GM12878 (cell line): ENCODE results near the gene BIK. TPM values are rescaled to one million over a fixed set of nuclear protein-coding genes. Genes with fewer than 3 reads are reported as not detected.

Source experiments
- ATAC-seq: fragments of 200-7000 bp; cut with Tn5 transposase; 3 replicates; pipeline ENCODE4 v1.9.1; 2020; ENCODE audit warnings: mild to moderate bottlenecking, moderate library complexity
- BruUV-seq: library from RNA; stranded (reverse); fragments of 400-500 nt; replicated peaks from 2 replicates; lab custom pipeline; 2021; lab: Mats Ljungman, UMichigan
- CTCF ChIA-PET: fragments of 300-600 bp; sonication (Branson Sonifier 250); formaldehyde crosslinking; extraction: SDS; loops from one replicate; lab custom pipeline; 2021; ENCODE audit warnings: inconsistent platforms; lab: Yijun Ruan, JAX
- POLR2A ChIA-PET: fragments of 350-600 bp; formaldehyde crosslinking; extraction: SDS; loops from one replicate; lab custom pipeline; 2021; ENCODE audit warnings: inconsistent platforms; lab: Charles Lee
- RAD21 ChIA-PET: fragments of 300-600 bp; sonication (Branson Sonifier 250); formaldehyde crosslinking; loops from one replicate; lab custom pipeline; 2023; ENCODE audit warnings: antibody characterized with exemption; ENCODE audit not compliant: unreplicated experiment; lab: Charles Lee
- SMC1A ChIA-PET: fragments of 300-600 bp; sonication (Branson Sonifier 250); formaldehyde crosslinking; loops from one replicate; lab custom pipeline; 2023; ENCODE audit not compliant: unreplicated experiment, uncharacterized antibody; lab: Charles Lee
- DNase-seq: peaks from one replicate; pipeline ENCODE4 v3.0.0-alpha.2; 2011; ENCODE audit warnings: low read depth, low spot score
- FAIRE-seq: peaks from 3 replicates; lab custom pipeline; 2011; peaks lifted over from hg19 to GRCh38; lab: Jason Lieb, UNC
- H2AFZ ChIP-seq: 2 replicates; pipeline ENCODE4 v1.6.0; 2011; ENCODE audit warnings: low read depth, low read length, control low read depth; ENCODE audit not compliant: control insufficient read depth
- H3K27ac ChIP-seq: 2 replicates; pipeline ENCODE4 v1.5.1; 2011; ENCODE audit warnings: control low read depth; ENCODE audit not compliant: control insufficient read depth, insufficient read depth
- H3K27me3 ChIP-seq, 2 experiments: replicated peaks in 1 of 2; 2 replicates each; pipeline versions ENCODE4 v1.6.0 to v1.6.1; 2011; ENCODE audit warnings: low read length in 1 of 2; ENCODE audit not compliant: control insufficient read depth in 2 of 2, insufficient read depth in 2 of 2
- H3K36me3 ChIP-seq, 2 experiments: 2 replicates each; pipeline ENCODE4 v1.5.1; 2011; ENCODE audit warnings: low read length in 1 of 2; ENCODE audit not compliant: control insufficient read depth in 2 of 2, insufficient read depth in 2 of 2
- H3K4me1 ChIP-seq: 2 replicates; pipeline ENCODE4 v1.6.1; 2011; ENCODE audit warnings: mild to moderate bottlenecking, low read length, moderate library complexity, mixed read lengths; ENCODE audit not compliant: control insufficient read depth, insufficient read depth
- H3K4me2 ChIP-seq: 2 replicates; pipeline ENCODE4 v1.6.0; 2011; ENCODE audit warnings: control low read depth; ENCODE audit not compliant: control insufficient read depth, insufficient read depth
- H3K4me3 ChIP-seq: fragments of 200-600 bp; sonication (generic); 2 replicates; pipeline ENCODE4 v1.5.1; 2016
- H3K79me2 ChIP-seq: 2 replicates; pipeline ENCODE4 v1.6.0; 2011; ENCODE audit warnings: low read length; ENCODE audit not compliant: control insufficient read depth, insufficient read depth
- H3K9ac ChIP-seq: 2 replicates; pipeline ENCODE4 v1.8.0; 2011; ENCODE audit warnings: low read length, control low read depth, mixed read lengths; ENCODE audit not compliant: control insufficient read depth, insufficient read depth
- H3K9me3 ChIP-seq: replicated peaks from 3 replicates; pipeline ENCODE4 v1.5.1; 2011; ENCODE audit warnings: mild to moderate bottlenecking, low read length; ENCODE audit not compliant: control insufficient read depth, insufficient read depth
- H4K20me1 ChIP-seq: 2 replicates; pipeline ENCODE4 v1.6.0; 2011; ENCODE audit not compliant: control insufficient read depth, insufficient read depth
- BRCA1 ChIP-seq: IDR thresholded peaks from 2 replicates; pipeline ENCODE4 v1.6.1; 2011; ENCODE audit warnings: low read depth, low read length, improper control_type of control experiment
- EED ChIP-seq: sonication (generic); IDR thresholded peaks from 2 replicates; pipeline ENCODE4 v1.6.1; 2016; ENCODE audit warnings: antibody characterized with exemption, low read depth
- IKZF1 ChIP-seq: fragments of 450-650 bp; conservative IDR thresholded peaks from 2 replicates; pipeline ENCODE4 v1.6.1; 2017; ENCODE audit warnings: antibody characterized with exemption, mild to moderate bottlenecking
- IKZF2 ChIP-seq, 2 experiments: fragments of 450-650 bp; IDR thresholded peaks; 2 replicates each; pipeline ENCODE4 v1.6.1; 2017; ENCODE audit warnings: mild to moderate bottlenecking in 2 of 2, moderate library complexity in 2 of 2
- MXI1 ChIP-seq: fragments of 150-350 bp; IDR thresholded peaks from 2 replicates; pipeline ENCODE4 v1.6.1; 2011; ENCODE audit warnings: low read depth, mild to moderate bottlenecking, inconsistent platforms, low read length, improper control_type of control experiment
- MYB ChIP-seq: fragments of 150-350 bp; IDR thresholded peaks from 2 replicates; pipeline ENCODE4 v1.6.1; 2014; ENCODE audit warnings: mild to moderate bottlenecking, low read depth, low read length, borderline replicate concordance
- NBN ChIP-seq: fragments of 450-650 bp; IDR thresholded peaks from 2 replicates; pipeline ENCODE4 v1.6.1; 2016
- NR2C2 ChIP-seq: IDR thresholded peaks from 2 replicates; pipeline ENCODE4 v1.6.1; 2011; ENCODE audit warnings: borderline replicate concordance, low read depth; ENCODE audit not compliant: control insufficient read depth, insufficient read length
- RUNX3 ChIP-seq: IDR thresholded peaks from 2 replicates; pipeline ENCODE4 v1.6.1; 2012; ENCODE audit warnings: low read length, inconsistent platforms
- SMAD5 ChIP-seq: IDR thresholded peaks from 2 replicates; pipeline ENCODE4 v1.6.1; 2016; ENCODE audit warnings: antibody characterized with exemption, low read depth
- SPI1 ChIP-seq: IDR thresholded peaks from 2 replicates; pipeline ENCODE4 v1.6.1; 2011; ENCODE audit warnings: low read depth, mild to moderate bottlenecking, low read length, moderate library complexity, borderline replicate concordance; ENCODE audit not compliant: insufficient read depth
- STAT1 ChIP-seq: fragments of 450-650 bp; conservative IDR thresholded peaks from 2 replicates; pipeline ENCODE4 v1.6.1; 2014; ENCODE audit warnings: antibody characterized with exemption, mild to moderate bottlenecking
- WGBS: methylation state at CpG from one replicate; pipeline ENCODE4 v1.1.6; 2016; ENCODE audit warnings: low lambda C conversion rate; ENCODE audit not compliant: insufficient replicate concordance, insufficient coverage; ENCODE audit errors: missing lambda C conversion rate; 5-methylcytosine and 5-hydroxymethylcytosine counted together
- in situ Hi-C: fragments of 300-500 bp; cut with MboI; formaldehyde crosslinking; loops from 9 replicates; pipeline ENCODE4 v1.14.3; 2018; ENCODE audit warnings: mixed read lengths
- intact Hi-C: fragments of 100-400 bp; cut with micrococcal nuclease; formaldehyde crosslinking; loops from one replicate; pipeline ENCODE4 v1.14.2; 2022; ENCODE audit not compliant: unreplicated experiment
- polyA plus RNA-seq, 11 experiments: library from polyadenylated mRNA; depleted of rRNA in 4 of 11; unstranded in 6 of 11; stranded (reverse) in 5 of 11; fragments of >200 nt; fragmentation: Nextera tagmentation in 4 of 11; fragmentation: Illumina TruSeq in 1 of 11; extraction: Ambion mirVana in 4 of 11; extraction: Trizol in 1 of 11; gene quantifications; 1 replicate in 1 of 11; 2 replicates in 10 of 11; pipeline versions ENCODE4 v1.2.1 to v1.2.3, GENCODE V29; 2011 to 2016; ENCODE audit warnings: inconsistent platforms in 2 of 11, missing spikeins in 2 of 11, low read depth in 1 of 11
- total RNA-seq, 4 experiments: library from RNA; depleted of rRNA in 3 of 4; stranded (reverse); fragments of >200 nt in 3 of 4; fragmentation: Illumina TruSeq in 1 of 4; extraction: Trizol in 1 of 4; gene quantifications; 2 replicates each; pipeline versions ENCODE4 v1.2.1 to v1.2.3, GENCODE V29; 2013 to 2021
- TF ChIP-seq, protein P1 (sequence below): IDR thresholded peaks from 2 replicates; pipeline ENCODE4 v1.6.1; 2012; ENCODE audit warnings: improper control_type of control experiment, low read depth, low read length; ENCODE audit not compliant: insufficient replicate concordance
- TF ChIP-seq, protein P2 (sequence below): IDR thresholded peaks from 2 replicates; pipeline ENCODE4 v1.6.1; 2012; ENCODE audit warnings: low read length, inconsistent platforms

The BIK gene
- total and polyA plus RNA-seq, 10 of the 15 experiments (the other 5 are each of a cell fraction or from before 2014, with no cell fraction given), result 0.33 to 9.8 (median 3.9) TPM

DNA sequence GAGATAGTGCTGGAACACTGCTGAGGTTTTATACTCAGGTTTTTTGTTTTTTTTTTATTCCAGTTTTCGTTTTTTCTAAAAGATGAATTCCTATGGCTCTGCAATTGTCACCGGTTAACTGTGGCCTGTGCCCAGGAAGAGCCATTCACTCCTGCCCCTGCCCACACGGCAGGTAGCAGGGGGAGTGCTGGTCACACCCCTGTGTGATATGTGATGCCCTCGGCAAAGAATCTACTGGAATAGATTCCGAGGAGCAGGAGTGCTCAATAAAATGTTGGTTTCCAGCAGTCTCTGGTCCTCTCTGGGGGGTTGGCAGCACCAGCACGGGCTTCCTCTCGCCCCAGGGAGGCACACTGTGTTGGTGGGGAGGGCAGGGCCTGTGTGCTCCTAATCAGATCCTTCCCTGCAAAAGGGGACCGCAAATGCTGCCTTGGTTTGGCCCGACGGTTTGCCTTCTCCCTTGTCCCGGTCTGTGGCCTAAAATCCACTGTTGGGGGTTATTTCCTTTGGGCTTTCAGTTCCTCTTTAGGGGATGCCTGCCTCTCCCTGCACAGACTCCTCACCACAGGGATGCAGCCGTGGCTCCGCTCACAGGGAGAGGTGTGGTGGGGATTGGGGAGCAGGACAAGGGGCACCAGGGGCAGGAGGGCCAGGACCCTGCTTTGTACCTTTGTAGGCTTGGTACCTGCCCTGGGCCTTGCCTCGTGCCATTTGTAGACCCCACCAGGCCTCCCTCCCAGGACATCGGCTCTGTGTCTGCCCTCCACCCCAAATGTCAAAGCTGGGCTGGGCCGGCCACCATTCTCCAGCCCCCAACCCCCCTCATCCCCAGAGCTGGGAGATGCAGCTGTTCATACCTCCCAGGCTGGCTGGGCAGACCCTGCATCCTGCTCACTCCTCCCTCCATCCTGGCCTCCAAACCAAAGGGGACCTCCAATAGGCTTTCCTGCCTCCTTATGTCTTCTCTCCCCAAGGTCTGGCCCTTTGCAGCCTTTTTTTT lies 19.2 kb downstream of the BIK start:
- FAIRE-seq, result no peak
- no peak overlapping the region for H3K27ac ChIP-seq
- no peak overlapping the region for H3K9ac ChIP-seq
- WGBS, result 65% methylated on average over 16 of the region's 16 CpGs
- no peak overlapping the region for H3K4me2 ChIP-seq
- H3K79me2 ChIP-seq, result no peaks in the 10 kb centered on the region
- H3K9me3 ChIP-seq, result no peaks in the 10 kb centered on the region
- ChIA-PET CTCF (interaction anchor here (0.6 kb wide), 1 partner anchor 55 kb away, joined by 4 read pairs; no protein-coding TSS in a partner anchor), SMC1A (no interaction called here), RAD21 (interaction anchor here (0.6 kb wide), 1 partner anchor 99 kb away, joined by 4 read pairs; no protein-coding TSS in a partner anchor), POLR2A (interaction anchor here (0.7 kb wide), 1 partner anchor 10 kb away, joined by 14 read pairs; no protein-coding TSS in a partner anchor)
- intact Hi-C loops, result no loop called here
- H3K4me1 ChIP-seq, result peaks cover 31% of the 10 kb centered on the region
- no peaks in the 10 kb centered on the region for H3K27me3 ChIP-seq
- in situ Hi-C loops, result no loop called here
- H4K20me1 ChIP-seq, result no peaks in the 10 kb centered on the region
- no peak for DNase-seq
- no TSS peak for BruUV-seq
- H3K4me3 ChIP-seq, result no peak overlapping the region
- no peak for ATAC-seq
- H3K36me3 ChIP-seq, result peaks cover 4% of the 10 kb centered on the region in 2 experiments
- H2AFZ ChIP-seq, result no peak overlapping the region
- TF ChIP-seq, protein P1, sequence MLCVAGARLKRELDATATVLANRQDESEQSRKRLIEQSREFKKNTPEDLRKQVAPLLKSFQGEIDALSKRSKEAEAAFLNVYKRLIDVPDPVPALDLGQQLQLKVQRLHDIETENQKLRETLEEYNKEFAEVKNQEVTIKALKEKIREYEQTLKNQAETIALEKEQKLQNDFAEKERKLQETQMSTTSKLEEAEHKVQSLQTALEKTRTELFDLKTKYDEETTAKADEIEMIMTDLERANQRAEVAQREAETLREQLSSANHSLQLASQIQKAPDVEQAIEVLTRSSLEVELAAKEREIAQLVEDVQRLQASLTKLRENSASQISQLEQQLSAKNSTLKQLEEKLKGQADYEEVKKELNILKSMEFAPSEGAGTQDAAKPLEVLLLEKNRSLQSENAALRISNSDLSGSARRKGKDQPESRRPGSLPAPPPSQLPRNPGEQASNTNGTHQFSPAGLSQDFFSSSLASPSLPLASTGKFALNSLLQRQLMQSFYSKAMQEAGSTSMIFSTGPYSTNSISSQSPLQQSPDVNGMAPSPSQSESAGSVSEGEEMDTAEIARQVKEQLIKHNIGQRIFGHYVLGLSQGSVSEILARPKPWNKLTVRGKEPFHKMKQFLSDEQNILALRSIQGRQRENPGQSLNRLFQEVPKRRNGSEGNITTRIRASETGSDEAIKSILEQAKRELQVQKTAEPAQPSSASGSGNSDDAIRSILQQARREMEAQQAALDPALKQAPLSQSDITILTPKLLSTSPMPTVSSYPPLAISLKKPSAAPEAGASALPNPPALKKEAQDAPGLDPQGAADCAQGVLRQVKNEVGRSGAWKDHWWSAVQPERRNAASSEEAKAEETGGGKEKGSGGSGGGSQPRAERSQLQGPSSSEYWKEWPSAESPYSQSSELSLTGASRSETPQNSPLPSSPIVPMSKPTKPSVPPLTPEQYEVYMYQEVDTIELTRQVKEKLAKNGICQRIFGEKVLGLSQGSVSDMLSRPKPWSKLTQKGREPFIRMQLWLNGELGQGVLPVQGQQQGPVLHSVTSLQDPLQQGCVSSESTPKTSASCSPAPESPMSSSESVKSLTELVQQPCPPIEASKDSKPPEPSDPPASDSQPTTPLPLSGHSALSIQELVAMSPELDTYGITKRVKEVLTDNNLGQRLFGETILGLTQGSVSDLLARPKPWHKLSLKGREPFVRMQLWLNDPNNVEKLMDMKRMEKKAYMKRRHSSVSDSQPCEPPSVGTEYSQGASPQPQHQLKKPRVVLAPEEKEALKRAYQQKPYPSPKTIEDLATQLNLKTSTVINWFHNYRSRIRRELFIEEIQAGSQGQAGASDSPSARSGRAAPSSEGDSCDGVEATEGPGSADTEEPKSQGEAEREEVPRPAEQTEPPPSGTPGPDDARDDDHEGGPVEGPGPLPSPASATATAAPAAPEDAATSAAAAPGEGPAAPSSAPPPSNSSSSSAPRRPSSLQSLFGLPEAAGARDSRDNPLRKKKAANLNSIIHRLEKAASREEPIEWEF, result no peak
- no peak for TF ChIP-seq MYB
- TF ChIP-seq IKZF1, result peak; percentile 38
- TF ChIP-seq IKZF2 (IDR thresholded peaks at IDR 0.05), result 0 out of 4 replicates have a peak, but pooled peaks of 1 of the 2 experiments have one; percentile 16
- TF ChIP-seq NBN, result no peak
- peak; percentile 19; the same call in 1 of the 2 replicates for TF ChIP-seq RUNX3
- TF ChIP-seq STAT1, result no peak
- TF ChIP-seq NR2C2, result no peak
- no peak for TF ChIP-seq MXI1
- no peak for TF ChIP-seq BRCA1
- peak; percentile 70 for TF ChIP-seq EED
- no peak for TF ChIP-seq SMAD5
- peak; percentile 75 for TF ChIP-seq SPI1
- TF ChIP-seq, protein P2, sequence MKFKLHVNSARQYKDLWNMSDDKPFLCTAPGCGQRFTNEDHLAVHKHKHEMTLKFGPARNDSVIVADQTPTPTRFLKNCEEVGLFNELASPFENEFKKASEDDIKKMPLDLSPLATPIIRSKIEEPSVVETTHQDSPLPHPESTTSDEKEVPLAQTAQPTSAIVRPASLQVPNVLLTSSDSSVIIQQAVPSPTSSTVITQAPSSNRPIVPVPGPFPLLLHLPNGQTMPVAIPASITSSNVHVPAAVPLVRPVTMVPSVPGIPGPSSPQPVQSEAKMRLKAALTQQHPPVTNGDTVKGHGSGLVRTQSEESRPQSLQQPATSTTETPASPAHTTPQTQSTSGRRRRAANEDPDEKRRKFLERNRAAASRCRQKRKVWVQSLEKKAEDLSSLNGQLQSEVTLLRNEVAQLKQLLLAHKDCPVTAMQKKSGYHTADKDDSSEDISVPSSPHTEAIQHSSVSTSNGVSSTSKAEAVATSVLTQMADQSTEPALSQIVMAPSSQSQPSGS, result no peak
